CD14-positive monocyte (primary cell): ENCODE data around the gene DNAI2. TPM values are rescaled to one million over a fixed set of nuclear protein-coding genes. Genes with fewer than 3 reads are reported as not detected.

Experiments used
- DNase-seq, 3 donors: peaks; one replicate each; pipeline ENCODE4 v3.0.0-alpha.2; 2011 to 2022
- H2AFZ ChIP-seq: 2 replicates; pipeline ENCODE4 v1.6.0; 2012; ENCODE audit warnings: mild to moderate bottlenecking, low read depth, low read length, inconsistent platforms; ENCODE audit not compliant: insufficient read depth, poor library complexity, severe bottlenecking
- H3K27ac ChIP-seq, 2 donors: 1 replicate in 1 of 2; 2 replicates in 1 of 2; pipeline ENCODE4 v1.5.1; 2012 to 2013; ENCODE audit warnings: low read length in 2 of 2, control low read depth in 1 of 2, inconsistent platforms in 1 of 2, low read depth in 1 of 2, mild to moderate bottlenecking in 1 of 2
- H3K27me3 ChIP-seq, 2 donors: one replicate each; pipeline versions ENCODE4 v1.6.0 to v1.6.1; 2011 to 2013; ENCODE audit warnings: low read length in 2 of 2; ENCODE audit not compliant: control insufficient read depth in 2 of 2, insufficient read depth in 2 of 2
- H3K36me3 ChIP-seq, 2 donors: replicated peaks in 1 of 2; 1 replicate in 1 of 2; 2 replicates in 1 of 2; pipeline versions ENCODE4 v1.5.1 to v1.6.1; 2012 to 2013; ENCODE audit warnings: low read length in 2 of 2, control low read depth in 1 of 2, inconsistent platforms in 1 of 2, mild to moderate bottlenecking in 1 of 2; ENCODE audit not compliant: insufficient read depth in 2 of 2, control insufficient read depth in 1 of 2
- H3K4me1 ChIP-seq, 2 donors: 1 replicate in 1 of 2; 2 replicates in 1 of 2; pipeline versions ENCODE4 v1.5.1 to v1.6.1; 2012 to 2013; ENCODE audit warnings: low read length in 2 of 2, control low read depth in 1 of 2, inconsistent platforms in 1 of 2, mild to moderate bottlenecking in 1 of 2, moderate library complexity in 1 of 2; ENCODE audit not compliant: insufficient read depth in 2 of 2, control insufficient read depth in 1 of 2
- H3K4me2 ChIP-seq: replicated peaks from 2 replicates; pipeline ENCODE3; 2012; ENCODE audit warnings: low read length, moderate library complexity, mild to moderate bottlenecking; ENCODE audit not compliant: poor library complexity, severe bottlenecking; ENCODE audit errors: extremely low read depth
- H3K4me3 ChIP-seq, 3 experiments: fragments of 200-600 bp in 1 of 3; sonication (generic) in 1 of 3; replicated peaks in 1 of 3; 1 replicate in 2 of 3; 2 replicates in 1 of 3; pipeline ENCODE4 v1.5.1; 2011 to 2013; ENCODE audit warnings: low read length in 3 of 3, mild to moderate bottlenecking in 3 of 3, control low read depth in 2 of 3, low read depth in 2 of 3, inconsistent platforms in 1 of 3, moderate library complexity in 1 of 3
- H3K79me2 ChIP-seq: 2 replicates; pipeline ENCODE4 v1.6.0; 2012; ENCODE audit warnings: mild to moderate bottlenecking, control low read depth, inconsistent platforms, low read length, moderate library complexity; ENCODE audit not compliant: insufficient read depth
- H3K9ac ChIP-seq: 2 replicates; pipeline ENCODE4 v1.6.0; 2017; ENCODE audit warnings: low read length, mild to moderate bottlenecking; ENCODE audit not compliant: insufficient read depth, poor library complexity, severe bottlenecking
- H3K9me3 ChIP-seq, 2 donors: replicated peaks in 1 of 2; 1 replicate in 1 of 2; 2 replicates in 1 of 2; pipeline versions ENCODE4 v1.5.1 to v1.6.1; 2012 to 2013; ENCODE audit warnings: low read length in 2 of 2, control low read depth in 1 of 2; ENCODE audit not compliant: control insufficient read depth in 1 of 2, insufficient read depth in 1 of 2
- H4K20me1 ChIP-seq: 2 replicates; pipeline ENCODE4 v1.6.0; 2012; ENCODE audit warnings: mild to moderate bottlenecking, low read length, control low read depth, moderate library complexity; ENCODE audit not compliant: insufficient read depth
- H3K27ac Mint-ChIP-seq, 7 donors: one replicate each; pipeline ENCODE4 v1.8.0; 2020; ENCODE audit warnings: mild to moderate bottlenecking in 7 of 7, mixed read lengths in 7 of 7, moderate library complexity in 6 of 7, inconsistent platforms in 2 of 7
- H3K27me3 Mint-ChIP-seq, 3 donors: one replicate each; pipeline ENCODE4 v1.8.0; 2021 to 2022; ENCODE audit warnings: low read depth in 3 of 3, mild to moderate bottlenecking in 3 of 3, mixed read lengths in 3 of 3, moderate library complexity in 3 of 3, inconsistent platforms in 1 of 3
- H3K36me3 Mint-ChIP-seq, 2 donors: one replicate each; pipeline ENCODE4 v1.8.0; 2020; ENCODE audit warnings: mixed read lengths in 2 of 2, inconsistent platforms in 1 of 2, mild to moderate bottlenecking in 1 of 2
- H3K4me1 Mint-ChIP-seq: one replicate; pipeline ENCODE4 v1.8.0; 2020; ENCODE audit warnings: mild to moderate bottlenecking, mixed read lengths
- H3K4me3 Mint-ChIP-seq, 2 donors: one replicate each; pipeline ENCODE4 v1.8.0; 2020; ENCODE audit warnings: mild to moderate bottlenecking in 2 of 2, mixed read lengths in 2 of 2, moderate library complexity in 1 of 2
- H3K9me3 Mint-ChIP-seq, 7 donors: one replicate each; pipeline ENCODE4 v1.8.0; 2020 to 2022; ENCODE audit warnings: mixed read lengths in 7 of 7, mild to moderate bottlenecking in 6 of 7, moderate library complexity in 6 of 7, inconsistent platforms in 2 of 7
- CTCF ChIP-seq: fragments of 200-600 bp; IDR thresholded peaks from one replicate; pipeline ENCODE4 v1.8.0; 2022; ENCODE audit warnings: antibody characterized with exemption, mild to moderate bottlenecking
- WGBS: methylation state at CpG from one replicate; pipeline ENCODE4 v1.1.5; 2013; ENCODE audit warnings: missing lambda C conversion rate; ENCODE audit not compliant: insufficient coverage; 5-methylcytosine and 5-hydroxymethylcytosine counted together
- intact Hi-C, 2 donors: fragments of 100-400 bp; cut with micrococcal nuclease; formaldehyde crosslinking; loops; one replicate each; pipeline versions ENCODE4 v1.15.0 to v1.15.1; 2023
- polyA plus RNA-seq, 3 donors: library from polyadenylated mRNA; depleted of rRNA in 1 of 3; unstranded in 2 of 3; stranded (reverse) in 1 of 3; fragments of 300-500 nt in 2 of 3; fragments of >200 nt in 1 of 3; fragmentation: Illumina TruSeq in 2 of 3; gene quantifications; 1 replicate in 2 of 3; 2 replicates in 1 of 3; pipeline ENCODE4 v1.2.3, GENCODE V29; 2012 to 2021

DNAI2 gene
- polyA plus RNA-seq, 3 donors = 0.07 TPM; not detected in 2

- H3K36me3 Mint-ChIP-seq = no peaks in the 10 kb centered on the region
- DNase-seq = peak in 1 of 3 donors; percentile 26
- TF ChIP-seq CTCF = no peak
- H3K9ac ChIP-seq = no peak overlapping the region
- H3K4me2 ChIP-seq = no peak overlapping the region
- H3K9me3 Mint-ChIP-seq = peaks cover 0 to under 1% (median 0%) of the 10 kb centered on the region in 7 donors
- WGBS = 52% methylated on average over 7 of the region's 11 CpGs
- peak overlapping the region in 2 of 7 donors; percentile 27 to 54 for H3K27ac Mint-ChIP-seq
- no peak overlapping the region for H3K4me3 Mint-ChIP-seq
- peaks cover 12 to 14% (median 14%) of the 10 kb centered on the region in 3 donors for H3K27me3 Mint-ChIP-seq
- no peaks in the 10 kb centered on the region for H3K79me2 ChIP-seq
- H3K36me3 ChIP-seq = no peaks in the 10 kb centered on the region
- H3K4me3 ChIP-seq = no peak overlapping the region
- H3K27ac ChIP-seq = no peak overlapping the region
- peak overlapping the region; percentile 41 for H2AFZ ChIP-seq
- intact Hi-C loops = no loop called here
- H3K9me3 ChIP-seq = no peaks in the 10 kb centered on the region
- H3K4me1 Mint-ChIP-seq = peaks cover 10% of the 10 kb centered on the region
- H4K20me1 ChIP-seq = no peaks in the 10 kb centered on the region
- peaks cover 0 to 10% of the 10 kb centered on the region in 2 donors for H3K27me3 ChIP-seq
- H3K4me1 ChIP-seq = no peaks in the 10 kb centered on the region
Observed at GRCh38 chr17:74289688-74290087, 15.7 kb downstream of the DNAI2 start.

- Histone ChIP-seq H3K4me3 (no peak overlapping the region), H3K9ac (no peak overlapping the region), H3K79me2 (no peaks in the 10 kb centered on the region), H3K27ac (no peak overlapping the region), H3K27me3 (peaks cover 0 to 4% of the 10 kb centered on the region in 2 donors), H3K9me3 (no peaks in the 10 kb centered on the region), H4K20me1 (no peaks in the 10 kb centered on the region), H3K4me1 (no peaks in the 10 kb centered on the region), H3K4me2 (no peak overlapping the region), H2AFZ (no peak overlapping the region), H3K36me3 (no peaks in the 10 kb centered on the region)
- 90% methylated on average over 5 of the region's 11 CpGs for WGBS
- Mint-ChIP-seq H3K27me3 (peaks cover 6 to 10% (median 7%) of the 10 kb centered on the region in 3 donors), H3K4me3 (no peak overlapping the region), H3K36me3 (no peaks in the 10 kb centered on the region), H3K4me1 (peaks cover 7% of the 10 kb centered on the region), H3K27ac (no peak overlapping the region), H3K9me3 (peaks cover 0 to 2% (median 0%) of the 10 kb centered on the region in 7 donors)
- TF ChIP-seq CTCF = no peak
- DNase-seq = no peak
- intact Hi-C loops = no loop called here
Observed at GRCh38 chr17:74290340-74290739, 16.3 kb downstream of the DNAI2 start.
